Islet of Langerhans (tissue), 1 donor: ENCODE results near the gene GNB1.
"Not testable (repeated sequence)": the region's sequence is repeated elsewhere in the genome, so short reads cannot be mapped to it uniquely, and the experiment has no call there.

ENCODE experiments used
- FAIRE-seq: peaks from one replicate; lab custom pipeline; 2011; peaks lifted over from hg19 to GRCh38; lab: Jason Lieb, UNC

GNB1 gene

DNA sequence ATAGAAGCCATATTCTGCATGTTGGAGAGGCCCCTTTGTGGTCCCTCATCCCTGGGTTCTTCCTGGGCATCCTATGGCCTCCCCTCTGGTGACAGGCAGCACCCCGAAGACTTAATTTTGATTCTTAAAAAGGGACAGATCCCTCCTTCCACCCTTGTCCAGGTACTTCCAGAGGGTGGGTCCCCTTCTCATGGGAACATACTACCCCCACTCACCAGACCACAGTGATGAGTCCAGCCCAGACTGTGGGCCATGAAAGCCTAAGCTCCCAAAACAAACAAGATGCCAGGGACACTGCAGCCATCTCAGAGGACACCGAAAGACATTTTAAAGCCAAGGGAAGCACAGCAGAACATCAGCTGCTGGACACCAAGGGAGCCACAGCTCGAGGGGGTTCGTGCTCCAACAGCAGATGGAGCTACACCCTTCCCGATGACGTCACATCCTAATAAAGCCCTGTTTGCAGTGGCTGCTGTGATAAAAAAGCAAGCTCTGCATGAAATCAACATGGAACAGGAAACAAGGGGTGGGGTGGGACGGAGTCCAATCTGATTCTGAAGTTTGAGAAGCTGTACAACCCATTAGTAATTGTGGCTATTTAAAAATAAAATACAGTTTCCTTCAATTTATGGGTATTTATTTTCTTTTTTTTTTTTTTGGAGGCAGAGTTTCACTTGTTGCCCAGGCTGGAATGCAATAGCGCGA lies 32.4 kb downstream of the GNB1 start:
- FAIRE-seq = no peak

DNA sequence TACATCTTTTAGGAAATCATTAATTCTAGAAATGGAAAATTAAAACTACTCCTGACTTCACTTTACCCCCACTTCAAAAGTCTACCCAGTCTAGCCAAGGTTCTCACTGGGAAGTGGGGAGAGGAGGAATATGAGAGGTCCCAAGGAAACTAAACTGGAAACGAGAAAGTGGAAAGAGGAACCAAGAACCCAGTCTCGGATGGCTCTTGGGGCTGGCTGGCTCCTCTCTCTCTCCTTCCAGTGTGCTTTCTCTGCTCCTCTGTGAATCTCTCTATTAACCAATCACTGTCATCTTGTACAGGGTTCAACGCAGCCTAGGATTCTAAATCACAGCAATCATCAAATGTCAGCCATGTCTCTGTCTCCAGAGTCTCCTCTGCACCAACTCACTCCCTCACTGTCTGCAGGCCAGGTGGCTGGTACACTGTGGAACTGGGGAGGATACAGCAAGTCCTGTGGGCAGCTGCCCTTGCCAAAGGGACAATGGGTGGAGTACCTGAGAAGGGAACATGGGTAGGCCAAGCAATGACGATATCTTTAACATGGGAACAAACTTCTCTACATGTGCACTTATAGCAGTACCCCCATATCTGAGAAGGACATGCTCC lies 33.7 kb downstream of the GNB1 start:
- FAIRE-seq = no peak

DNA sequence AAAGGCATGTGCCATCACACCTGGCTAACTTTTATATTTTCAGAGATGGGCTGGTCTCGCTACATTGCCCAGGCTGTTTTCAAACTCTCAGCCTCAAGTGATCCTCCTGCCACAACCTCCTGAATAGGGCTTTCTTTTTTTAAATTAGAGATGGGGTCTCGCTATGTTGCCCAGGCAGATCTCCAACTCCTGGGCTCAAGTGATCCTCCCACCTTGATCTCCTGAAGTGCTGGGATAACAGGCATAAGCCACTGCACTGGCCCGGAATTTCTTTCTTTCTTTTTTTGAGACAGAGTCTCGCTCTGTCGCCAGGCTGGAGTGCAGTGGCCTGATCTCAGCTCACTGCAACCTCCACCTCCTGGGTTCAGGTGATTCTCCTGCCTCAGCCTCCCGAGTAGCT lies 34.7 kb downstream of the GNB1 start:
- FAIRE-seq = not testable (repeated sequence)

GRCh38 chr1:1853593-1854257 lies 37.2 kb downstream of the GNB1 start:
- FAIRE-seq = peak; percentile 27

DNA sequence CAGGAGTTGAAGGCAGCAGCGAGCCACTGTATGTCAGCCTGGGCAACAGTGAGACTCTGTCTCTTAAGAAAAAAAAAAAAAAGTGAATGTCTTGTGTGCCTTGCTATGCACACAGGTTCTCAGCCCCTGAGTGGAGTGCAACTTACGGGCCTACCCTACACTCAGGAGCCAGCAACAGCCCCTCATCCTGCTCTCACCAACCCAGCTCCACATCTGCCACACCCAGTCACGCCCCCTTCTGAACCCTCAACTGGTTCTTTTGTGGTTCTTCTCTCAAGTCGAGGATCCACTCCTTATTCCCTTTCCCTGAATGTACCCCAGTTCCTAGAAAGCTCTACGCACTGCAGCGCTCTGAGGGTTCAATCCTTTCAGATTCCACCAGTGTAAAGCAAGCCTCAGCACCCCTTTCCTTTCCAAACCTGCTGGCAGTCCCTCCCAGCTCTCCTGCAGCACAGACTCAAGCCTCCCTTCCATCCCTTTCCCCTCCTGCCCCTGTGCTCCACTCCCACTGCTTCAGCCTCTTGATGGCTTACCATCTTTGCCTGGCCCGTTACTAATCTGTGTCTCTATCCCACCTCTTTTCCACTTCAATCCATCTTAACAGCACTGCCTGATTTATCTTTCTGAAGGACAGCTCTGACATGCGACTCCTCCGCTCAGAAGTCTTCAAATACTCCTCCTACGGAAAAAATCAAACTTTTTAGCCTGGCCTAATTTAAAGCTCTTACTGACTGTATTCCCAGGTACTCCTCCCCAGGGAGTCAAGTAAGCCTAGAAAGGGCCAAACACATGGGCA lies 38.1 kb downstream of the GNB1 start:
- no peak for FAIRE-seq

- FAIRE-seq = no peak
These were observed 43.0 kb downstream of the GNB1 start for GRCh38 chr1:1847890-1848289.

DNA sequence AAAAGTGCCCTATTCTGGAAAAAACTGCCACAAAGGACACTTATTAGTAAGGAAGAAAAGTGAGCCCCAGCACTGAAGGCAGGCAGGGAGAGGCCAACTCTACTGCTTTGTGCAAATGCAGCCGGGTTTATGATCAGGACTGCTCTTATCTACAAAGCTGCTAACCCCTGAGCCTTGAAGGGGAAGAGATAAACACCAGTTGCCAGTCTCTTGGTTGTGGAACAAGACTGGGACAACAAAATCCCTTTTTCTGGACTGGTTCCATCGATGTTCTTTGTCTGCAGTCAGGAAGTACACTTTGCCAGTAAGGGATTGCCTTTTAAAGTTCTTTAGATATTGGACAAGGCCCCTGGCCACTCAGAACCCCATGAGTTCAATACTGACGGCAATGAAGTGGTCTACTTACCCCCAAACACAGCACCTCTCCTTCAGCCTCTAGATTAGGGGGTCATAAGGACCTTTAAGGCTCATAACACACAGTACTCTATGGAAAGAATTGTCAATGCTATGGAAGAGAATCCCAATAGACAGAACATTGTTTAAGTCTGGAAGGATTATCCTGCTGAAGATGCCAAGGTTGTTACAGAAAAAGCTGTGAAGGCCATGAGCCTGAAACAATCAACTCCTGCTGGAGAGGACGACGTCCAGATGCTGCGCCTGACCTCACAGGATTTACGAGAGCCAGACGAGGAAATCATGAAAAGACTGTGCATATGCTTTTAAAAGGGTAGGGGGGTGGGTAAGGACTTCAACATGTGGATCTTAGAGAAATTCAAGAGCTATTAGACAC lies 43.6 kb downstream of the GNB1 start:
- FAIRE-seq = no peak

DNA sequence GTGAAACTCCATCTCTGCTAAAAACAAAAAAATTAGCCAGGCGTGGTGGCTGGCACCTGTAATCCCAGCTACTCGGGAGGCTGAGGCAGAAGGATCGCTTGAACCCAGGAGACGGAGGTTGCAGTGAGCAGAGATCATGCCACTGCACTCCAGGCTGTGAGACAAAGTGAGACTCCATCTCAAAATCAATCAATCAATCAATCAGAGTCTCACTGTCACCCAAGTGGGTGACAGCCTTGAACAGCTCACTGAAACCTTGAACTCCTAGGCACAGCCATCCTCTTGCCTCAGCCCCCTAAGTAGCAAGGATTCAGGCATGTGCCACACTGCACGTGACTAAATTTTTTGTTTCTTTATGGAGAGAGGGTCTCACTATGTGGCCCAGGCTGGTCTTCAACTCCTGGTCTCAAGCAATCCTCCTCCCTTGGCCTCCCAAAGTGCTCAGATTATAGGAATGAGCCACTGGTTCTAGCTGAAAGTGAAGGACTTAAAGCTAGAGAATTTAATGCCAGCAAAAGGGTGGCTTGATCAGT lies 44.4 kb downstream of the GNB1 start:
- no peak for FAIRE-seq

- FAIRE-seq = no peak
These were observed 48.3 kb downstream of the GNB1 start for GRCh38 chr1:1842360-1843146.

- peak; percentile 85 for FAIRE-seq
These were observed 49.3 kb downstream of the GNB1 start for GRCh38 chr1:1841575-1841995.

DNA sequence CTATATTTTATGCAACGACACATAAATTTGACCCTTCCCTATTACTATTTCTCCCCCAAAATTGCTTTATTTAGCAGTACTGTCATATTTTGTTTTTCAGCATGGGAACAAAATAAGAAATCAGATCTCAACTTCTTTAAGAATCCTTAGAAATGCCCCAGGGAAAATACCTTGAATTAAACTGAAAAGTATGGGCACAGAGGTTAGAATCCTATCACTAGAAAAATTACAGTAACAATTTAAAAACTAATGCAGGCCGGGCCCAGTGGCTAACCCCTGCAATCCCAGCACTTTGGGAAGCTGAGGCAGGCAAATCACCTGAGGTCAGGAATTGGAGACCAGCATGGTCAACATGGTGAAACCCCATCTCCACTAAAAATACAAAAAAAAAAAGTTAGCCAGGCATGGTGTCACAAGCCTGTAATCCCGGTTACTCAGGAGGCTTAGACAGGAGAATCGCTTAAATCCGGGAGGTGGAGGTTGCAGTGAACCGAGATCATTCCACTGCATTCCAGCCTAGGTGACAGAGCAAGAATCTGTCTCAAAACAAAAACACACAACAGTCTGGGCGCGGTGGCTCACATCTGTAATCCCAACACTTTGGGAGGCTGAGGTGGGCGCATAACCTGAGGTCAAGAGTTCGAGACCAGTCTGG lies 51.4 kb downstream of the GNB1 start:
- FAIRE-seq = no peak

- FAIRE-seq = no peak
These were observed 54.8 kb downstream of the GNB1 start for GRCh38 chr1:1836119-1836518.

- no peak for FAIRE-seq
These were observed 55.3 kb downstream of the GNB1 start for GRCh38 chr1:1835546-1835945.

DNA sequence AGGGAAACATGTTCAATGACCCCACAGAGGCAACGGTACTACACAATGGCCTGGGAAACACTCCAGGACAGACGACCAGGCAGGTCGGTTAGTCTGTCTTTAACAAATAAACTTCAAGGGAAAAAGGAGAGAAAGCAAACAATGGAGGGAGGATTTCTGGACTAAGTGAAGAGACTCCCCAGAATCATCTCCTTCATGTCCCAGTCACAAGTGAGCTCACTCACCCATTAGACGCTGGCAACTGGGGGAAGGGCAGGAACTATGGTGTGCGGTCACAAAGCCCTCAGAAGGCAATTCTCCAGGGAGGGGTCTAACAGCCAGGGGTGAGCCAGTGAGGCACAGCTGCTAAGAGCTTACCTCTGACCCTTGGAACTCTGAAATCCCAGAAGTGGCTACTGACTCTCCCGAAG lies 57.0 kb downstream of the GNB1 start:
- FAIRE-seq = no peak

- no peak for FAIRE-seq
These were observed 57.4 kb downstream of the GNB1 start for GRCh38 chr1:1833456-1833855.

DNA sequence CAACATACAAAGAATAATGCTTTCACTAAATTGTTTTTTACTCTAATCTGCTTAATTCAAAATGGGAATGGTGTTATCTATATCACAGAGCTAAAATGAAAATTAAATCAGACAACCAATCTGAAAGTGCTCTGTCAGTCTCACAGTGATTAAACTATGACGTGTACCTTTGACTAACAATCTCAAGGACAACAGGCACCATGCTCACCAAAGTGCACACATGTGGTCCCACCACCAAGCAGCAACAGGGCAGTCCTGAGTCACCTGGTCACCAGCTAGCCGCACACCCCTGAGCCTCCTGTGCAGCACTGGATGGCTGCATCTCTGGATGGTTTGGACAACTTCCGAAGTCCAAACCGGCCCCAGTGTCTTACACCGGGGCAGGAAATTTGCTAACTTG lies 58.1 kb downstream of the GNB1 start:
- FAIRE-seq = no peak

DNA sequence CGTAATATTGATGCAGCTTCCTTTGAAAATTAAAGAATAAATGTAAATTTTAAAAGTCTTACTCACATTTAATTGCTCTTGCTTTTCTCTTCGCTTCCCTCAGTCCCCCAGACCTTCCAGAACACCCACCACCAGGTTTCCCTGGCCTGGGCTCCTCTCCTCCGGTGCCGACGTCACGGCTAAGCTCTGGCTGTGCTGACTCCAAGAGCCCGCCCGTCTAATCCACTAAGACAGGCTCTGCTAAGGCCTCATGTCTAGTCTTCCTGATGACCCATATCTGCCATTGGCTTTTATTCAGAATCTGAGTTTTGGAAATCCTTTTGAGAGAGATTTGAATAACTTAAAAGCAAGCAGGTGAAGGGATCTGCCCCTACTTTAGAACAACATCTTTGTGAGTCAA lies 58.7 kb downstream of the GNB1 start:
- no peak for FAIRE-seq

GRCh38 chr1:1827089-1827848 lies 63.6 kb downstream of the GNB1 start:
- FAIRE-seq = no peak

GRCh38 chr1:1826356-1827088 lies 64.4 kb downstream of the GNB1 start:
- FAIRE-seq = peak; percentile 47
